MM.1S (cell line): Measurements from ENCODE around the gene STK17A.

Experiments used
- CTCF ChIP-seq: fragments of 300-600 bp; sonication (generic); IDR thresholded peaks from 2 replicates; pipeline ENCODE4 v1.5.1; 2016; ENCODE audit warnings: antibody characterized with exemption, low read length, mixed read lengths
- EZH2 ChIP-seq: fragments of 300-600 bp; sonication (generic); optimal IDR thresholded peaks from 2 replicates; pipeline ENCODE3; 2017; ENCODE audit warnings: low read depth, mild to moderate bottlenecking, antibody characterized with exemption, low read length, mixed read lengths

DNA sequence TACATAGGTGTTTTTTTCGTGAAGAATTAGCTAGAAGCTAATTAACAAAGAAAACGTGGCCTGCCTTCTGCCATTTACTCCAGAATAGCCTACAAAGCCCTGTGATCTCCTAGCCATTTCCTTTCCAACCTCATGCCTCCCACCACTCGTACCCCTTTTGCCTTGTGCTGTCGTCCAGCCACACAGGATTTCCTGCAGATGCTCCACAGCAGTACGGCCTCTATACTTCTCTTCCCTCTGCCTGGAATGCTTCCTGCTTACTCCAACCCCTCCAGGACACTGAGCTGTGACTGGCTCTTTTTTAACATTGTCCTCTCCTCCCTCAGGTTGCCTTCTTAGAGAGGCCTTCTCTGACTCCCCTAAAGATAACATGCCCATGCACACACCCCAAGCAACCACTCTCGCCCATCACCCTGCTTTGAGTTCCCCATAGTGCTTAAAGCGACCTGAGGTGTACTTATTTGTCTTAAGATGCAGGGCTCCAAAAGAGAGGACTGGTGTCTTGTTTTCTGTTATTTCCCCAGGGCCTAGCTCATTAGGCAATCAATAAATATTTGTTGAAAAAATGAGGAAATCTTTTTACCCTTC is 32.7 kb downstream of the STK17A start:
- TF ChIP-seq EZH2 = no peak
- TF ChIP-seq CTCF = no peak
